ENCODE results near the gene FCER1G.

GRCh38 chr1:161242313-161242712 is 27.2 kb downstream of the FCER1G start:
- TF ChIP-seq, protein P1, sequence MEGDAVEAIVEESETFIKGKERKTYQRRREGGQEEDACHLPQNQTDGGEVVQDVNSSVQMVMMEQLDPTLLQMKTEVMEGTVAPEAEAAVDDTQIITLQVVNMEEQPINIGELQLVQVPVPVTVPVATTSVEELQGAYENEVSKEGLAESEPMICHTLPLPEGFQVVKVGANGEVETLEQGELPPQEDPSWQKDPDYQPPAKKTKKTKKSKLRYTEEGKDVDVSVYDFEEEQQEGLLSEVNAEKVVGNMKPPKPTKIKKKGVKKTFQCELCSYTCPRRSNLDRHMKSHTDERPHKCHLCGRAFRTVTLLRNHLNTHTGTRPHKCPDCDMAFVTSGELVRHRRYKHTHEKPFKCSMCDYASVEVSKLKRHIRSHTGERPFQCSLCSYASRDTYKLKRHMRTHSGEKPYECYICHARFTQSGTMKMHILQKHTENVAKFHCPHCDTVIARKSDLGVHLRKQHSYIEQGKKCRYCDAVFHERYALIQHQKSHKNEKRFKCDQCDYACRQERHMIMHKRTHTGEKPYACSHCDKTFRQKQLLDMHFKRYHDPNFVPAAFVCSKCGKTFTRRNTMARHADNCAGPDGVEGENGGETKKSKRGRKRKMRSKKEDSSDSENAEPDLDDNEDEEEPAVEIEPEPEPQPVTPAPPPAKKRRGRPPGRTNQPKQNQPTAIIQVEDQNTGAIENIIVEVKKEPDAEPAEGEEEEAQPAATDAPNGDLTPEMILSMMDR (conservative IDR thresholded peaks at IDR 0.05), result no peak
- no peak for TF ChIP-seq EZH2 (IDR thresholded peaks at IDR 0.05; ENCODE audit: low read depth)

All from PC-9 (cell line).